Superior temporal gyrus (tissue), 1 donor: ENCODE data around the gene STX4.
"Not testable (repeated sequence)": the region's sequence is repeated elsewhere in the genome, so short reads cannot be mapped to it uniquely, and the experiment has no call there.

Experiments
- DNase-seq: peaks from one replicate; pipeline ENCODE4 v3.0.0-alpha.2; 2016; ENCODE audit errors: extremely low spot score

Gene STX4

GRCh38 chr16:30998852-30999761, 34.3 kb upstream of the STX4 start:
- DNase-seq = peak; percentile 18

- DNase-seq = no peak
Observed at GRCh38 chr16:31000671-31001382, 32.5 kb upstream of the STX4 start.

GRCh38 chr16:31001507-31002249, 31.7 kb upstream of the STX4 start:
- DNase-seq = no peak

GRCh38 chr16:31002250-31002700, 31.1 kb upstream of the STX4 start:
- DNase-seq = no peak

DNA sequence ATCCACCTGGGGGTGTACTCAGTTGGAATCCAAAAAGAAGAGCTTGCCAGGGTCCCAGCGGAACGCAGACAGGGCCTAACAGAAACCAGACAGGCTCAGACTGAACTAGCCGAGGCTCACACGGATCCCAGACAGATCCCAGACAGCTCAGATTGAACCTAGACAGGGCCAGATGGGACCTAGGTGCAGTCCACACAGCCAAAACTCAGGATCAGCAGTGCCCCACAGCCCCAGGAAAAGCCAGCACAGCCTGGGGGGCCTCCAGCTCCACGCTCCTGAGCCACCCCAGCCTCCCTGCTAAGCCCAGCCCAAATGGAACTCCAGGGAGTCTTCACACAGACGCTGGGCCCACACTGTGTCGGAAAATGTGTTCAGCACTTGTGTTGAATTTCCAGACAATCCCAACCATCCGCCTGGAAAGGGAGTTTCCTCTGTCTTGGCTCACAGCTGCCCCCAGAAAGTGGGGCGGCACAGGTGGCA, 30.5 kb upstream of the STX4 start:
- DNase-seq = no peak

DNA sequence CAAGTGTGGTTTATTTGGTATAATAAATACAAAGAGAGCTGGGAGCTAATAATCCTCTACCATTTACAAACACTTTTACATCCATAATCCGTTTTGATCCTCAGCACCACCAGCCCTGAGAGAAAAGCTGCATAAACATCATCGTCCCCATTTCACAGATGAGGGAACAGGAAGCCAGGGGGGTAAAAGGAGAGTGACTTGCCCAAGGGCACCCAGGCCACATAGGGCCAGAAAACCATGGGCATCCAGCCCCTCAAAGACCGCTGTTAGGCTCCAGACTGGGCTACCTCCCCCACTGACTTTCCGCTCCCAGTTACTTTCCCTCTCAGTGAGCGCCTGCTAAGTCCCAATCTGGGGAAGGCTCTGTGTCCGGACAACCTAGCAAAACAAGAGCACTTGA, 29.6 kb upstream of the STX4 start:
- DNase-seq = no peak

DNA sequence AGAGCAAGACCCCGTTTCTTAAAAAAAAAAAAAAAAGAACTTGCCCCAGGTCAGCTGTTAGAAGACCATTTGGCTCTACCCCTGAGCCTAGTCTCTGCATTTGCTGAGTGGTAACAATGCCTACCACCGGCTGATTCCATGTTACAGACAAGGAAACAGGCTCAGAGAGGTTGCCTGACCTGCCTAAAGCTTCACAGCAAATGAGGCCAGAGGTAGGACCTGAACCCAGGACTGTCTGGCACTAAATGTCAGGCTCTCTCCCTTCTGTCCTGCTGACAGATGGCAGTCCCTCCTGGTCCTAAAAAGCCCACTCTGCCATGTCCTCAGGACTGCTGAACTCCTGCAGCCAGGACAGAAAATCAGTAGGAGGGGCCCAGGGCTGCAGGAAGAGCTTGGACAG, 28.7 kb upstream of the STX4 start:
- no peak for DNase-seq

GRCh38 chr16:31005350-31006085, 27.8 kb upstream of the STX4 start:
- peak; percentile 17 for DNase-seq

DNA sequence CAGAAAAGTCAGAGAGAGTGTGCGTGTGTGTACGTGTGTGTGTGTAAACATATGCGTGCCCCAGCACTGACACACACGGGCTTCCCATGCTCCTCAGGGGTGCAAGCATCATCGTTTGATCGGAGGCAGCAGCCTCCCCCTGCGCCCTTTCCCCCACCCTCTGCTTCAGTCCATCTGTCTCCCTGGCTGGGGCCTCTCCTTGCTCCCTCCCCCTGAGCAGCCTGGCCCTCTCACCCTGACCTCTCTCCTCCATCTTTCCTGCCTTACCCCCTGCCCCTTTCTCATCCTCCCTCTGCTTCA, 27.3 kb upstream of the STX4 start:
- no peak for DNase-seq

- no peak for DNase-seq
Observed at GRCh38 chr16:31006589-31006988, 26.8 kb upstream of the STX4 start.

- DNase-seq = no peak
Observed at GRCh38 chr16:31007684-31008083, 25.7 kb upstream of the STX4 start.

DNA sequence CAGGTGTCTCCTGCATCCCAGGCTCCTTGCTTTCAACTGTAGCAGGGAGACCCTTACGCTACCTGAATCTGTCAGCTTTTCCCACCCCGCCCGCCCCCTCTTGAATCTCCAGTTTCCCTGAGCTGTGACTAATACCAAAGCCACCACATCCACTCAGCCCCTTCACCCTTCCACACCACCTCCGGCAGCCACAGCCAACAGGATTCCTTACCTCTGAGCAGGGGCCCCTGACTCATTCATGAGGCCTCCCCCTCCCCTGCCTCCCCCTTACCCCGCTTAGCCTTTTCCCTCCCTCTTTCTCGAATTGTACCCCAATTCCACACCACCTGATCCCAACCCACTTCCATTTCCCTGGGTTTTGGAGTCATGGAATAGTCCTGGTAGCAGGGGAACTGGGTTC, 25.2 kb upstream of the STX4 start:
- no peak for DNase-seq

DNA sequence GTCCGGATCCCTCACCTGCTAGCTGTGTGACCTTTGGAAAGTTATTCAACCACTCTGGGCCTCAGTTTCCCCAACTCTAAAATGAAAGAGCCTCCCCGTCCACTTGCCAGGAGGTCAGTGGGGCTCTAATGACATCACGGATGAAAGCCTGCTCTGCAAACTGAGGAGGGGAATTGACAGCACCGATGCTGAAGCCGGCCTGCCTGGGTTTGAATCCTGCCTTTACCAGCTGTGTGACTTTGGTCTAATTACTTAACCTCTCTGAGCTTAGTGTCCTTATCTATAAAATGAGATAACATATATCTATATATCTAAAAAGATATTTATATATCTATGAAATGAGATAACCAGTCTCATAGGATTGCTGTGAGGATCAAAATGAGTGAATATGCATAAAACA, 24.8 kb upstream of the STX4 start:
- DNase-seq = no peak

- no peak for DNase-seq
Observed at GRCh38 chr16:31009120-31009519, 24.2 kb upstream of the STX4 start.

- DNase-seq = no peak
Observed at GRCh38 chr16:31009894-31010584, 23.3 kb upstream of the STX4 start.

- DNase-seq = peak; percentile 14
Observed at GRCh38 chr16:31010585-31011325, 22.6 kb upstream of the STX4 start, which contains the start of gene STX1B. Gene STX1B, minus strand, starts transcription at chr16:31010638. Its CDS starts 242 bp downstream, at chr16:31010396.

DNA sequence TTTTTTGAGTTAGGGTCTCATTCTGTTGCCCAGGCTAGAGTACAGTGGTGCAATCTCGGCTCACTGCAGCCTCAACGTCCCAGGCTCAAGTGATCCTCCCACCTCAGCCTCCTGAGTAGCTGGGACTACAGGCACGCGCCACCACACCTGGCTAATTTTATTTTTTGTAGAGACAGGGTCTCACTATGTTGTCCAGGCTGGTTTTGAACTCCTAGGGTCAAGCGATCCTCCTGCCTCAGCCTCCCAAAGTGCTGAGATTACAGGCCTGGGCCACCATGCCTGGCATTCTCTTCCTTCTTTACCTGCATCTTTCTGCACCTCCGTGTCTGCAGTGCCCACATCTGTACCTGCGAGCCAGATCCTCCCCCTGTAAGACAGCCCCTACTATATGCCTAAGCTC, 21.5 kb upstream of the STX4 start:
- not testable (repeated sequence) for DNase-seq

- not testable (repeated sequence) for DNase-seq
Observed at GRCh38 chr16:31013292-31013691, 20.1 kb upstream of the STX4 start.

DNA sequence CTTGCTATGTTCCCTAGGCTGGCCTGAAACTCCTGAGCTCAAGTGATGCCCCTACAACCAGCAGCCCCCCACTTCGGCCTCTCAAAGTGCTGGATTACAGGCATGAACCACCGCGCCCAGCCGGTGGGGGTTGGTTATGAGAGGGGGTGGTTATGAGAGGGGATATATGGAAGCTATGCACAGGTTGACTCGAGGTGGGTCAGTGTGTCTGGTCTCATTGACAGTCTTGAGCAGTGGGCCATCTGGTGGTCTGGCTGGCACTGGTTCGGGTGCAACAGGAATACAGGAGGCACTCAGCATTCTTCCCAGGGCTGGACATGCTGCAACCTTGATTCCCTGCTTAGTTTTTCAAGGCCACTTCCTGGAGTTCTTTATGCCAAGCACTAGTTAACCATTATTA, 17.3 kb upstream of the STX4 start:
- DNase-seq = no peak

GRCh38 chr16:31017756-31018155, 15.6 kb upstream of the STX4 start:
- DNase-seq = not testable (repeated sequence)
